GM13976 (cell line): ENCODE measurements around the gene CAMK4.
"Not testable (repeated sequence)": the region's sequence is repeated elsewhere in the genome, so short reads cannot be mapped to it uniquely, and the experiment has no call there.

ENCODE experiments used
- DNase-seq: peaks from one replicate; pipeline ENCODE4 v3.0.0; 2012; ENCODE audit warnings: low spot score
- CTCF ChIP-seq: IDR thresholded peaks from 2 replicates; pipeline ENCODE4 v1.5.1; 2012; ENCODE audit warnings: borderline replicate concordance, mild to moderate bottlenecking; ENCODE audit not compliant: insufficient read depth; ENCODE audit errors: extremely low read depth, missing control alignments, control extremely low read depth
- in situ Hi-C: fragments of 300-500 bp; cut with MboI; formaldehyde crosslinking; loops from one replicate; pipeline ENCODE4 v1.12.0; 2022; ENCODE audit warnings: low sequenced_read_pairs, mixed read lengths, inconsistent platforms; ENCODE audit not compliant: unreplicated experiment

CAMK4 gene

DNA sequence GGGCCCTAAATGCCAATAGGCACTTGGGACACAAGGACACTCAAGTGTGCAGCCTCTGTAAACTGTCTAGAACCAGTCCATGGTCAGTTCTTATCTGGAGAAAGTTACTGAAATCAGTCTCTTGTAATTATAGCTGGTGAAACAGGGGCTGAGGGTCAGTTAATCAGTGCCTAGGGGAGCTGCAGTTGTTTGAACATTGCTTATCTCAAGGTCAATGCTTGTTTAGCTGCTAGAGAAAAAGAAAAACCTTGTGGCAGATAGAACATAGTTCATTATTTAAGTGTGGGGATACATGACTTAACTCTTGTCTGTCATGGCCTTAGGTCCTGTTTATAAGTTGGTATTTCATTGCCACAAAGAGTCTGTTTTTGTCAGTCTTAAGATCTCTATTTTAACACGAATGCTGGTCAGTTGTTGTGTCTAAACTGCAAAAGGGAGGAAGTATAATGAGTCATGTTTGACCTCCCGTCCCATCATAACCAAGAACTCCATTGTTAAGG, 180.1 kb downstream of the CAMK4 start:
- no peak for DNase-seq
- in situ Hi-C loops = no loop called here
- no peak for TF ChIP-seq CTCF

DNA sequence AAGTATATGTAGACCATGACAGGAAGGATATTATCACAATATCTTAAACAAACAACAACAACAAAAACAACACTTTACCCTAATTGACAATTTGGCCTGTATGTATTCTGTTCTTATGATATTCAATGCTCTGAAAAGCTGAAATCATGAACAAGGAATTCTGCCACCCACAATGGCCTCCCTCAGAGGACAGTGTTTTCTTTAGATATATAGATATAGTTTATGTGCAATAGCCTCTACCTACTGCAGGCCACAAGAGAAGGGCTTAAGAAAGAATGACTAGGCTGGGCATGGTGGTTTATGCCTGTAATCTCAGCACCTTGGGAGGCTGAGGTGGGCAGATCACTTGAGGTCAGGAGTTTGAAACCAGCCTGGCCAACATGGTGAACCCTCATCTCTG, 183.4 kb downstream of the CAMK4 start:
- DNase-seq = no peak
- in situ Hi-C loops = no loop called here
- no peak for TF ChIP-seq CTCF

DNA sequence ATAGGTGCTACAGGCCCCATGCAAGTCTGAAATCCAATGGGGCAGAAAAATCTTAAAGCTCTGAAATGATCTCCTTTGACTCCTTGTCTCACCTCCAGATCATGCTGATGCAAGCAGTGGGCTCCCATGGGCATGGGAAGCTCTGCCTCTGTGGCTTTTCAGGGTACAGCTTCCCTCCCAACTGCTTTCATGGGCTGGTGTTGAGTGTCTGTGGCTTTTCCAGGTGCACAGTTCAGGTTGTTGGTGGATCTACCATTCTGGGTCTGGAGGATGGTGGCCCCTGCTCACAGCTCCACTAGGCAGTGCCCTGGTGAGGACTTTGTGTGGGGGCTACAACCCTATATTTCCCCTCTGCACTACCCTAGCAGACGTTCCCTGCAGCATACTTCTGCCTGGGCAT, 184.6 kb downstream of the CAMK4 start:
- no peak for TF ChIP-seq CTCF
- in situ Hi-C loops = no loop called here
- no peak for DNase-seq

GRCh38 chr5:111409266-111409665, 185.1 kb downstream of the CAMK4 start:
- in situ Hi-C loops, DNase-seq: not testable (repeated sequence)

GRCh38 chr5:111410067-111410466, 185.9 kb downstream of the CAMK4 start:
- in situ Hi-C loops, DNase-seq: not testable (repeated sequence)

- in situ Hi-C loops = no loop called here
- TF ChIP-seq CTCF = no peak
- no peak for DNase-seq
These were observed 187.1 kb downstream of the CAMK4 start for GRCh38 chr5:111411301-111411700.

GRCh38 chr5:111412593-111412992, 188.4 kb downstream of the CAMK4 start:
- TF ChIP-seq CTCF = no peak

DNA sequence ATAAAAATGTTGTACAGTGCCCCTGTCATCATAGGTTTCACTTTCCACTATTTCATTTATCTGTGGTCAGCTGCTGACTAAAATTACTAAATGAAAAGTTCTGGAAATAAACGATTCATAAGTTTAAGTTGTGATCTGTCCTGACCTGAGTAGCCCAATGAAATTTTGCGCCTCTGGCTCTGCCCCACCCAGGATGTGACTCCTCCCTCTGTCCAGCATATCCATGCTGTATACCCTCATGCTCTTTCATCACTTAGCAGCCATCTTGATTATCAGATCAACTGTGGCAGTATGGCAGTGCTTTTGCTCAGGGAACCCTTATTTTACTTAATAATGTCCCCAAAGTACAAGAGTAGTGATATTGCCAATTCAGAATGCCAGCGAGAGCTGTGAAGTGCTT, 190.9 kb downstream of the CAMK4 start:
- no peak for DNase-seq
- in situ Hi-C loops = no loop called here
- no peak for TF ChIP-seq CTCF

More at GRCh38 chr5:111412593-111412992, 188.4 kb downstream of the CAMK4 start:
- in situ Hi-C loops = no loop called here
- no peak for DNase-seq
